ENCODE data around the gene INTS4.

DNA sequence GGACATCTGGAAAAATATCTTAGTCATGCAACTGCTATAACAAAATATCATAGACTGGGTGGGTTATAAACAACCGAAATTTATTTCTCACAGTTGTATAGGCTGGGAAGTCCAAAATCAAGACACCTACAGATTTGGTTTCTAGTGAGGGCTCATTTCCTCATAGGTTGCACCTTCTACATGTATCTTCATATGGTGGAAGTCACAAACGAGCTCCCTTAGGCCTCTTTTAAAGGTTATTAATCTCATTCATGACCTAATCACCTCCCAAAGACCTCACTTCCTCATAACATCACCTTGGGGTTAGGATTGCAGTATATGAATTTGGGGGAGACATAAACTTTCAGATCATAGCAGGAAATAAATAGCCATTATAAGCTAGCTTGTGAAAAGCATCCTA lies 85.2 kb downstream of the INTS4 start:
- TF ChIP-seq, protein P1, sequence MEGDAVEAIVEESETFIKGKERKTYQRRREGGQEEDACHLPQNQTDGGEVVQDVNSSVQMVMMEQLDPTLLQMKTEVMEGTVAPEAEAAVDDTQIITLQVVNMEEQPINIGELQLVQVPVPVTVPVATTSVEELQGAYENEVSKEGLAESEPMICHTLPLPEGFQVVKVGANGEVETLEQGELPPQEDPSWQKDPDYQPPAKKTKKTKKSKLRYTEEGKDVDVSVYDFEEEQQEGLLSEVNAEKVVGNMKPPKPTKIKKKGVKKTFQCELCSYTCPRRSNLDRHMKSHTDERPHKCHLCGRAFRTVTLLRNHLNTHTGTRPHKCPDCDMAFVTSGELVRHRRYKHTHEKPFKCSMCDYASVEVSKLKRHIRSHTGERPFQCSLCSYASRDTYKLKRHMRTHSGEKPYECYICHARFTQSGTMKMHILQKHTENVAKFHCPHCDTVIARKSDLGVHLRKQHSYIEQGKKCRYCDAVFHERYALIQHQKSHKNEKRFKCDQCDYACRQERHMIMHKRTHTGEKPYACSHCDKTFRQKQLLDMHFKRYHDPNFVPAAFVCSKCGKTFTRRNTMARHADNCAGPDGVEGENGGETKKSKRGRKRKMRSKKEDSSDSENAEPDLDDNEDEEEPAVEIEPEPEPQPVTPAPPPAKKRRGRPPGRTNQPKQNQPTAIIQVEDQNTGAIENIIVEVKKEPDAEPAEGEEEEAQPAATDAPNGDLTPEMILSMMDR (IDR thresholded peaks at IDR 0.05 in 4 of 5, conservative IDR thresholded peaks at IDR 0.05 in 1 of 5): no peak
- no peak for TF ChIP-seq POLR2A (IDR thresholded peaks at IDR 0.05)

Data from gastrocnemius medialis (tissue), 4 donors.